CD4-positive, alpha-beta T cell (primary cell): Measurements from ENCODE around the gene CASP4. TPM values are rescaled to one million over a fixed set of nuclear protein-coding genes. Genes with fewer than 3 reads are reported as not detected.

Experiments used
- ATAC-seq: fragments of 200-7000 bp; cut with Tn5 transposase; one replicate; pipeline ENCODE4 v1.10.0; 2022; ENCODE audit warnings: mild to moderate bottlenecking; ENCODE audit not compliant: poor library complexity
- CTCF ChIA-PET: fragments of 350-600 bp; sonication (Branson Sonifier 250); formaldehyde crosslinking; loops from one replicate; lab custom pipeline; 2021; ENCODE audit warnings: antibody characterized with exemption, inconsistent platforms; lab: Charles Lee
- POLR2A ChIA-PET: fragments of 350-600 bp; sonication (Branson Sonifier 250); formaldehyde crosslinking; loops from one replicate; lab custom pipeline; 2021; ENCODE audit warnings: antibody characterized with exemption, inconsistent platforms; lab: Charles Lee
- DNase-seq, 14 experiments: peaks; one replicate each; pipeline ENCODE4 v3.0.0-alpha.2; 2013 to 2020; ENCODE audit warnings: mixed read lengths in 2 of 14
- H3K27ac ChIP-seq, 2 donors: one replicate each; pipeline versions ENCODE4 v1.5.1 to v1.7.0; 2013; ENCODE audit warnings: low read length in 2 of 2, low read depth in 1 of 2, mild to moderate bottlenecking in 1 of 2
- H3K27me3 ChIP-seq, 2 experiments: 1 replicate in 1 of 2; 2 replicates in 1 of 2; pipeline versions ENCODE4 v1.6.1 to v1.7.0; 2013; ENCODE audit warnings: low read length in 2 of 2, control low read depth in 1 of 2, mild to moderate bottlenecking in 1 of 2, moderate library complexity in 1 of 2; ENCODE audit not compliant: insufficient read depth in 2 of 2, control insufficient read depth in 1 of 2
- H3K36me3 ChIP-seq: one replicate; pipeline ENCODE4 v1.6.1; 2013; ENCODE audit warnings: low read length, control low read depth; ENCODE audit not compliant: insufficient read depth
- H3K4me1 ChIP-seq: one replicate; pipeline ENCODE4 v1.6.1; 2013; ENCODE audit warnings: low read length, control low read depth; ENCODE audit not compliant: insufficient read depth
- H3K4me3 ChIP-seq: one replicate; pipeline ENCODE4 v1.5.1; 2013; ENCODE audit warnings: mild to moderate bottlenecking, low read length, moderate library complexity
- H3K9me3 ChIP-seq, 2 experiments: 1 replicate in 1 of 2; 2 replicates in 1 of 2; pipeline versions ENCODE4 v1.6.1 to v1.7.0; 2013; ENCODE audit warnings: low read length in 2 of 2, mild to moderate bottlenecking in 2 of 2, control low read depth in 1 of 2, moderate library complexity in 1 of 2; ENCODE audit not compliant: control insufficient read depth in 1 of 2, insufficient read depth in 1 of 2
- H3K27ac Mint-ChIP-seq: one replicate; pipeline ENCODE4 v1.8.0; 2020; ENCODE audit warnings: mixed read lengths
- H3K27me3 Mint-ChIP-seq: one replicate; pipeline ENCODE4 v1.8.0; 2021; ENCODE audit warnings: mixed read lengths
- H3K36me3 Mint-ChIP-seq: one replicate; pipeline ENCODE4 v1.8.0; 2021; ENCODE audit warnings: low read depth, mixed read lengths
- H3K4me1 Mint-ChIP-seq: one replicate; pipeline ENCODE4 v1.8.0; 2021; ENCODE audit warnings: low read depth, mixed read lengths
- H3K4me3 Mint-ChIP-seq: one replicate; pipeline ENCODE4 v1.8.0; 2020; ENCODE audit warnings: mild to moderate bottlenecking, mixed read lengths
- H3K9me3 Mint-ChIP-seq: one replicate; pipeline ENCODE4 v1.8.0; 2020; ENCODE audit warnings: mixed read lengths
- intact Hi-C, 2 experiments: fragments of 100-400 bp; cut with DNase I in 1 of 2; cut with micrococcal nuclease in 1 of 2; formaldehyde crosslinking; loops; one replicate each; pipeline versions ENCODE4 v1.15.1 to v1.9.0; 2023 to 2025; cut with DNase I, micrococcal nuclease
- total RNA-seq, 174 experiments: library from RNA in 2 of 174; stranded (reverse) in 2 of 174; gene quantifications; one replicate each; pipeline ENCODE4 v1.2.3 and lab custom pipeline; 2021 to 2026
- TF ChIP-seq, protein P1 (sequence below): fragments of 200-600 bp; IDR thresholded peaks from one replicate; pipeline ENCODE4 v1.8.0; 2022; ENCODE audit warnings: antibody characterized with exemption, mild to moderate bottlenecking

Gene CASP4
- total RNA-seq, 2 experiments from 2014 or later: 54.3 to 56.3 TPM

GRCh38 chr11:104995001-104995408 lies 26.6 kb upstream of the CASP4 start:
- no peaks in the 10 kb centered on the region for H3K4me1 ChIP-seq
- CTCF ChIA-PET: no interaction called here
- H3K36me3 ChIP-seq: no peaks in the 10 kb centered on the region
- intact Hi-C loops: loop anchor here in 1 of 2 experiments (5.0 kb wide), 1 partner anchor 43 kb away; no protein-coding TSS in a partner anchor
- no peak overlapping the region for H3K27ac Mint-ChIP-seq
- ATAC-seq (no peak), DNase-seq (no peak)
- no peak overlapping the region for H3K4me3 Mint-ChIP-seq
- H3K27me3 Mint-ChIP-seq: no peaks in the 10 kb centered on the region
- H3K27me3 ChIP-seq: no peaks in the 10 kb centered on the region
- H3K27ac ChIP-seq: no peak overlapping the region
- TF ChIP-seq, protein P1, sequence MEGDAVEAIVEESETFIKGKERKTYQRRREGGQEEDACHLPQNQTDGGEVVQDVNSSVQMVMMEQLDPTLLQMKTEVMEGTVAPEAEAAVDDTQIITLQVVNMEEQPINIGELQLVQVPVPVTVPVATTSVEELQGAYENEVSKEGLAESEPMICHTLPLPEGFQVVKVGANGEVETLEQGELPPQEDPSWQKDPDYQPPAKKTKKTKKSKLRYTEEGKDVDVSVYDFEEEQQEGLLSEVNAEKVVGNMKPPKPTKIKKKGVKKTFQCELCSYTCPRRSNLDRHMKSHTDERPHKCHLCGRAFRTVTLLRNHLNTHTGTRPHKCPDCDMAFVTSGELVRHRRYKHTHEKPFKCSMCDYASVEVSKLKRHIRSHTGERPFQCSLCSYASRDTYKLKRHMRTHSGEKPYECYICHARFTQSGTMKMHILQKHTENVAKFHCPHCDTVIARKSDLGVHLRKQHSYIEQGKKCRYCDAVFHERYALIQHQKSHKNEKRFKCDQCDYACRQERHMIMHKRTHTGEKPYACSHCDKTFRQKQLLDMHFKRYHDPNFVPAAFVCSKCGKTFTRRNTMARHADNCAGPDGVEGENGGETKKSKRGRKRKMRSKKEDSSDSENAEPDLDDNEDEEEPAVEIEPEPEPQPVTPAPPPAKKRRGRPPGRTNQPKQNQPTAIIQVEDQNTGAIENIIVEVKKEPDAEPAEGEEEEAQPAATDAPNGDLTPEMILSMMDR: no peak
- no peaks in the 10 kb centered on the region for H3K4me1 Mint-ChIP-seq
- no peaks in the 10 kb centered on the region for H3K9me3 ChIP-seq
- no peaks in the 10 kb centered on the region for H3K36me3 Mint-ChIP-seq
- no peaks in the 10 kb centered on the region for H3K9me3 Mint-ChIP-seq
- H3K4me3 ChIP-seq: no peak overlapping the region
- POLR2A ChIA-PET: no interaction called here

- H3K27ac Mint-ChIP-seq: no peak overlapping the region
- H3K4me3 Mint-ChIP-seq: no peak overlapping the region
- peaks cover 5% of the 10 kb centered on the region for H3K9me3 Mint-ChIP-seq
- Histone ChIP-seq H3K9me3 (no peaks in the 10 kb centered on the region), H3K4me3 (no peak overlapping the region), H3K4me1 (no peaks in the 10 kb centered on the region), H3K27ac (no peak overlapping the region), H3K27me3 (no peaks in the 10 kb centered on the region), H3K36me3 (no peaks in the 10 kb centered on the region)
- H3K27me3 Mint-ChIP-seq: no peaks in the 10 kb centered on the region
- ChIA-PET POLR2A (no interaction called here), CTCF (no interaction called here)
- intact Hi-C loops: no loop called here
- ATAC-seq (no peak), DNase-seq (no peak)
- TF ChIP-seq, protein P1: no peak
- H3K4me1 Mint-ChIP-seq: no peaks in the 10 kb centered on the region
- no peaks in the 10 kb centered on the region for H3K36me3 Mint-ChIP-seq
Observed at GRCh38 chr11:104992781-104993180, 24.4 kb upstream of the CASP4 start.

DNA sequence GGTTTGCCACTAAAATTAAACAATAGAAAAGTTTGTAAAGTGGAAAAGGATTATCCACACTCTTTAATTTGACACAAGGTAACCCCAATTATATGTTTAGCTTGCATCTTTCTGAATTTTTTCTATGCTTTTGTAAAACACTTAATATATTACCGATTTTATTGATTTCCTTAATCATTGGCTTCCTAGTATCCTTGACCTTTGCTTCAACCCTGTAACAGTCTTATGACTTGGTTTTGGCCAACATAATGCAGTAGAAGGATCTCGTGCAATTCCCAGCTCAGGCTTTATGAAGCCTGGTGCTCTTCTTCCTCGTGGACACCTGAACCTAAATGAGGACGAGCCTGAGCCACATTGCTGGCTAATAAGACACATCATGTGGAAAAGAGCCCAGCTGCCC lies 23.6 kb upstream of the CASP4 start:
- Mint-ChIP-seq H3K9me3 (peaks cover 5% of the 10 kb centered on the region), H3K27me3 (no peaks in the 10 kb centered on the region), H3K4me3 (no peak overlapping the region), H3K4me1 (no peaks in the 10 kb centered on the region), H3K36me3 (no peaks in the 10 kb centered on the region), H3K27ac (no peak overlapping the region)
- H3K36me3 ChIP-seq: no peaks in the 10 kb centered on the region
- H3K4me1 ChIP-seq: no peaks in the 10 kb centered on the region
- ChIA-PET CTCF (no interaction called here), POLR2A (no interaction called here)
- ATAC-seq (no peak), DNase-seq (no peak)
- TF ChIP-seq, protein P1: no peak
- H3K27ac ChIP-seq: no peak overlapping the region
- intact Hi-C loops: no loop called here
- H3K27me3 ChIP-seq: no peaks in the 10 kb centered on the region
- peaks cover 0 to 2% of the 10 kb centered on the region in 2 experiments for H3K9me3 ChIP-seq
- H3K4me3 ChIP-seq: no peak overlapping the region
